Ishikawa (cell line): ENCODE data around the gene LRRC45.

ENCODE experiments used
- CREB1 ChIP-seq: IDR thresholded peaks from 2 replicates; pipeline ENCODE4 v1.6.1; 2012; ENCODE audit warnings: low read depth
- TF ChIP-seq, protein P1 (sequence below): IDR thresholded peaks from 2 replicates; pipeline ENCODE4 v1.6.1; 2012

DNA sequence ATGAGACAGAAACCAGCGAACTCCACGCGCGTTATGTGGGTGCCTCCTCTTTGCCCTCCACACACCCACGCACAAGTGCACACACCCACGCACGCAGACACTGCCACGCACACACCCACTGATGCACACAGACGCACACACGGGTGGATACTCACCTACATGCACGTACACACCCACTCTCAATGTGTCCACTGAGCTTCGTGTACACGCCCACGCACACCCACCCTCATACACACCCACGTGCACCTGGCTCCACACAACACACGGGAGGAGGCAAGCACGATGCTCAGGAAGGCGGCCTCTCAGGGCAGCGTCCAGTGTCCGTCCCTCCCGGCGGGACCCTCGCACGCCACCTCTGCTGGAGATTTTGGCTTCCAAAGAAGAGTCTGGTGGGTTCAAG is 24.3 kb downstream of the LRRC45 start:
- no peak for TF ChIP-seq CREB1
- TF ChIP-seq, protein P1, sequence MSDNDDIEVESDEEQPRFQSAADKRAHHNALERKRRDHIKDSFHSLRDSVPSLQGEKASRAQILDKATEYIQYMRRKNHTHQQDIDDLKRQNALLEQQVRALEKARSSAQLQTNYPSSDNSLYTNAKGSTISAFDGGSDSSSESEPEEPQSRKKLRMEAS = no peak
